ENCODE results near the gene SH3BP4. TPM values are rescaled to one million over a fixed set of nuclear protein-coding genes. Genes with fewer than 3 reads are reported as not detected.

The SH3BP4 gene
- polyA plus RNA-seq, 6 donors from 2014 or later = 0.85 to 2.6 (median 2.2) TPM

DNA sequence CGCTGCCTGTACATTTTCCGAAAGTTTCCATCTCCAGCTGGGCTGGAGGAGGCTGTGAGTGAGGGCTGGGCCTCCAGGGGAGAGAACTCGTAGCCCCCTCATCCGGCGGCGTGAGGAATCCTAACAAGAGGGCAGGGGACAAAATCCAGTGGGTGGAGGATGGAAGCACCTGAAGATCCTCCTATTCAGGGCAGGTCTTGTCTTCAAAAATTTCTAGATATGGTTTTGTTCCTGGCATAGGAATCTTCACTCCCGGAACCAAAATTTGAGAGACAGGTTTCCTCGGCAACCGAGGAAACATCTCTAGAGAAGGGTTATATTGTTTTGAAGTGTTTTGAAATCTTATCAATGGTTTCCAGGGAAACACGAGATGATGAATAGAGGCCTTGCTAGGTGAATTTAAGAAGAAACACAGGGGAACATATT is 136.7 kb downstream of the SH3BP4 start:
- Mint-ChIP-seq H3K36me3 (peaks cover 0 to 10% of the 10 kb centered on the region in 2 donors), H3K27ac (peak overlapping the region in 1 of 6 donors; percentile 63), H3K27me3 (peaks cover 23 to 68% (median 61%) of the 10 kb centered on the region in 3 donors), H3K4me3 (no peak overlapping the region), H3K4me1 (peaks cover 0 to 5% (median 0%) of the 10 kb centered on the region in 3 donors), H3K9me3 (peaks cover 0 to 9% (median 1%) of the 10 kb centered on the region in 7 donors)
- ATAC-seq (ENCODE audit: low read depth in 2 of 2) (no peak), DNase-seq (no peak)

DNA sequence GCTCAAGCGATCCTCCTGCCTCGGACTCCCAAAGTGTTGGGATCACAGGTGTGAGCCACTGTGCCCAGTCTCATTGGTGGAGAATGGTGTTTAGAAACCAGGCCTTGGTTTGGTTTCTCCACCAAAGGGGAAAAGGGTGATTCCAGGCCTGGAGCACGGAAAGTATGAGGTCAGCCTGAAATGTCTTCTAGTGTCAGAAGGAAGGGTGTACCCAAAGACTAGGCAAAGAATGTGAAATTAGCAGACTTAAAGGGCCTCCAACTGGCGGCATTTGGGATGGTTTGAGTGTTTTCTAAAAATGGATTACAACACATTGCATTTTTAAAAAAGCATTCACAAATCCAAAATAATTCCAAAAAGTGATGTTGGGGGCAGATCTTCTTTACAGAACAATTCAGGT is 139.6 kb downstream of the SH3BP4 start:
- H3K4me3 Mint-ChIP-seq = peak overlapping the region in 1 of 8 donors; percentile 54
- H3K27ac Mint-ChIP-seq = no peak overlapping the region
- DNase-seq (no peak), ATAC-seq (ENCODE audit: low read depth in 2 of 2) (no peak)
- peaks cover 0 to 2% (median 0%) of the 10 kb centered on the region in 3 donors for H3K4me1 Mint-ChIP-seq
- H3K36me3 Mint-ChIP-seq = no peaks in the 10 kb centered on the region
- peaks cover 26 to 56% (median 56%) of the 10 kb centered on the region in 3 donors for H3K27me3 Mint-ChIP-seq
- peaks cover 0 to 2% (median 0%) of the 10 kb centered on the region in 7 donors for H3K9me3 Mint-ChIP-seq

DNA sequence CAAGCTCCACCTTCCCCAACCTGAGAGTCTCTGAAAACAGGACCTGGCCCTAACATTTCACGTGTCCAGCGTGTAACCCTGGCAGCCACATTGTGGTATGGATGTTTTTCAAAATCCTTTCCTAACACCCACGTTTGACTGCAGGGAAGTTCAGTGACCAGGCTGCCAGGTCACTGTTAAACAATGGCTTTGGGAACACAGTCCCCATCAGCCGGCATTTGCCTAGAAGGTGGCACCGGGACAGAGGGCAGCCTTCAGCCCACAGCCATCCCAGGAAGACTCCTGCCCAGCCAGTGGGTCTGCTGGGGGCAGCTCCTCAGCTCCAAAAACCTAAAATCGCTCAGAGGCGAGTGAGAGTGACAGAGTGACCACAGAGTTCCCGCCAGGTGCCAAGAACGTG is 140.2 kb downstream of the SH3BP4 start:
- peaks cover 0 to 2% (median 0%) of the 10 kb centered on the region in 7 donors for H3K9me3 Mint-ChIP-seq
- H3K4me1 Mint-ChIP-seq = no peaks in the 10 kb centered on the region
- DNase-seq = no peak
- peaks cover 30 to 58% (median 56%) of the 10 kb centered on the region in 3 donors for H3K27me3 Mint-ChIP-seq
- no peak for ATAC-seq (ENCODE audit: low read depth in 2 of 2)
- H3K4me3 Mint-ChIP-seq = no peak overlapping the region
- no peaks in the 10 kb centered on the region for H3K36me3 Mint-ChIP-seq
- H3K27ac Mint-ChIP-seq = peak overlapping the region in 2 of 6 donors; percentile 5 to 67

DNA sequence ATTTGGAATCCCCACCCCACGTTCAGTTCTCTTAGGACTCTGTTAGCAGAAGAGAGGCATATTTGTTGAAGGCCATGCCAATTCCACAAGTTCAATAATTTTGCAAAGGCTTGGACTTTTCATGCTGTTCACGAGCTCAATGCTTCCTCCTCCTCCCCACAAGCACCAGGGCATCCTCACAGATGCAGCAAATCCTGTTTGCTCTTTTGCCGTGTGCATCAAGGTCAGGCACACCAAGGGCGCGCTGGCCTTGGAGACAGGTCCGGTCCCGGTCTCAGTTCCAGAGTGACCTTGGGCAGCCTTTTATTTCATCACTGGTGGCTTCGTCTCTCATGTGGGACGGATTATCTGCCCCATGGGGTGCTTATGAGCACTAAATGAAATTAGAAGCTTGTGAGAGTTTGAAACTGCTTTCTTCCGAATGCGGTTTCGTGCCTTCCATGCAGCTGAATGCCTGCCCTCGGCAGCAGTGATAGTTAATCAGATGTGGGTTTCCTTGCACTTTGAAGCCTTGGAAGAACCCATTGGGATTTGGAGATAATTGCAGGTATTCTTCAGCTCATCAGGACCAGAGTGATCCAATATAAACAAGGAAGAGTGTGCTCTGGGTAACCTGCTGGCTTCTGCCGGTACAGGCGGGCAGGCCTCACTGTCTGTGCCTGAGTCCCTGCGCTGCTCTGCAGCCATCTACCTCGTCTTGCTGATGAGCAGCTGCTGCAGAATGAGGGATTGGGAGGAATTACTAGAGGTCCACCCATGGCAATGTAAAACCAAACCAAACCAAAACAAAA is 140.8 kb downstream of the SH3BP4 start:
- H3K27me3 Mint-ChIP-seq = peaks cover 31 to 61% (median 54%) of the 10 kb centered on the region in 3 donors
- no peaks in the 10 kb centered on the region for H3K4me1 Mint-ChIP-seq
- DNase-seq (no peak), ATAC-seq (ENCODE audit: low read depth in 2 of 2) (no peak)
- H3K9me3 Mint-ChIP-seq = peaks cover 0 to 2% (median 0%) of the 10 kb centered on the region in 7 donors
- H3K27ac Mint-ChIP-seq = no peak overlapping the region
- no peaks in the 10 kb centered on the region for H3K36me3 Mint-ChIP-seq
- no peak overlapping the region for H3K4me3 Mint-ChIP-seq

DNA sequence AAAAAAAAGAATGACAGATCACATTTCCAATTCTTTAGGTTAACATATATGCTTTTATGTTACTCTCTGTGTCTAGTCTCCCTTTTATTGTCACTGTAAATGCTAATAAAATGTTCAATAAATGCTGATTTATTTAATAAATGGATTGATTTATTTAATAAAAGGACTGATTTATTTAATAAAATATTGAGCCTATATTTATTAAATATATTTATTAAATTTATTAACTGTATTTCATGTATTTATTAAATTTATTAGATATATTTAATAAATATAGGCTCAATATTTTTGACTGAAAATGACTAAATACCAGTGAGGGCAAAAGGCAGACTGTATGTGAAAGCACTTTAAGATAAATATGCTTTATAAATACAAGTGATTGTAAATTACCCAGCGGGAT is 142.6 kb downstream of the SH3BP4 start:
- no peak overlapping the region for H3K27ac Mint-ChIP-seq
- H3K36me3 Mint-ChIP-seq = no peaks in the 10 kb centered on the region
- no peak for ATAC-seq (ENCODE audit: low read depth in 2 of 2)
- no peak for DNase-seq
- no peak overlapping the region for H3K4me3 Mint-ChIP-seq
- peaks cover 26 to 49% (median 41%) of the 10 kb centered on the region in 3 donors for H3K27me3 Mint-ChIP-seq
- H3K9me3 Mint-ChIP-seq = peaks cover 0 to 2% (median 0%) of the 10 kb centered on the region in 7 donors
- H3K4me1 Mint-ChIP-seq = no peaks in the 10 kb centered on the region

DNA sequence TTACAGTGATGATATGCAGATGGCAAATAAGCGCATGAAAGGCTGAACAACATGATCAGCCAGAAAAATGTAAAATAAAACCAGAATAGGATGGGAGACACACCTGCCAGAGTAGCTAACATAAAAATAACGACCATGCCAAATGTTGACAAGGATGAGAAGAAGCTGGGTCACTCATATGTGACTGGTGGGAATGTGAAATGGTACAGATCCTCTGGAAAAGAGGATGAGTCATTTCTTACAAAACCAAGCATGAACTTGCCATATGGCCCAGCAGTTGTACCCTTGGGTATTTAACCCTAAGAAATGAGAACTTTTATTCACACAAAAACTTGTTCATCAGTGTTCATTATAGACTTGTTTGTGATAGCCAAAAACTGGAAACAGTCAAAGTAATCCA is 143.8 kb downstream of the SH3BP4 start:
- ATAC-seq (ENCODE audit: low read depth in 2 of 2) = no peak
- DNase-seq = no peak
- Mint-ChIP-seq H3K4me1 (no peaks in the 10 kb centered on the region), H3K4me3 (no peak overlapping the region), H3K9me3 (peaks cover 0 to 2% (median 0%) of the 10 kb centered on the region in 7 donors), H3K27me3 (peaks cover 22 to 39% (median 32%) of the 10 kb centered on the region in 3 donors), H3K27ac (no peak overlapping the region), H3K36me3 (no peaks in the 10 kb centered on the region)

DNA sequence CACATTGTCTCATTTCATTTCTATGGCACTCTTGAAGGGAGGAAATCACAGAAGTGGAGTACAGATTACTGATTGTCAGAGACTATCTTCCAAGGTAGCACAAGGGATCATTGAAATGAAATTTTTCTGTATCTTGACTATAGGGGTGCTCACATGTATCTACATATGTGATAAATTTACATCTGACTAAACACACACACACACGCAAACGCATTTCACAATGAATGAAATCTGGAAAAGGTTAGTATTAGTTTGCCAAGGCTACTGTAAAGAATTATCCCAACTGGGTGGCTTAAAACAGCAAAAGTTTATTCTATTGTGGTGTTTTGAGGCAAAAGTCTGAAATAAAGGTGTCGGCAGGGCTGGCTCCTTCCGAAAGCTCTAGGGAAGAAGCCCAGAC is 144.6 kb downstream of the SH3BP4 start:
- DNase-seq (no peak), ATAC-seq (ENCODE audit: low read depth in 2 of 2) (no peak)
- no peaks in the 10 kb centered on the region for H3K4me1 Mint-ChIP-seq
- H3K27me3 Mint-ChIP-seq = peaks cover 22 to 31% (median 23%) of the 10 kb centered on the region in 3 donors
- no peak overlapping the region for H3K4me3 Mint-ChIP-seq
- H3K36me3 Mint-ChIP-seq = no peaks in the 10 kb centered on the region
- H3K27ac Mint-ChIP-seq = no peak overlapping the region
- peaks cover 0 to 2% (median 0%) of the 10 kb centered on the region in 7 donors for H3K9me3 Mint-ChIP-seq

DNA sequence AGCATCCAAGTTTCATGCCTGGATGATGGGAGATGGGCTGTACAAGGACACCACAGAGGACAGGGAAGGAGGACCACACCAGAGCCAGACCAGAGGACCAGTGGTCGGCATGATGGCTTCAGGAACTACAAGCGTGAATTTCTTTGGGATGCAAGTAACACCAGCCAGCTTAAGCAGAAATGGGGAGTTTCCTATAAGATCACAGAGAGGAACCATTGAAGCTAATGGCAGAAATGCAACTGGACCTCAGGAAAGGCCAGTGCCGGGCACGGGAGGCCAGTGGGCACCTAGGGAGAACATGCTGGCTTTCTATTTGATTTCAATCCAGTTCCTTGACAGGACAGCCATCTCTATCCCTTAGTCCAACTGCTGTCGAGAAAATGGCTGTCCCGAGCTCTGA is 145.4 kb downstream of the SH3BP4 start:
- peaks cover 0 to 2% (median 0%) of the 10 kb centered on the region in 7 donors for H3K9me3 Mint-ChIP-seq
- no peak for DNase-seq
- no peaks in the 10 kb centered on the region for H3K4me1 Mint-ChIP-seq
- H3K27ac Mint-ChIP-seq = no peak overlapping the region
- no peak for ATAC-seq (ENCODE audit: low read depth in 2 of 2)
- H3K4me3 Mint-ChIP-seq = no peak overlapping the region
- peaks cover 22 to 31% (median 23%) of the 10 kb centered on the region in 3 donors for H3K27me3 Mint-ChIP-seq
- no peaks in the 10 kb centered on the region for H3K36me3 Mint-ChIP-seq

DNA sequence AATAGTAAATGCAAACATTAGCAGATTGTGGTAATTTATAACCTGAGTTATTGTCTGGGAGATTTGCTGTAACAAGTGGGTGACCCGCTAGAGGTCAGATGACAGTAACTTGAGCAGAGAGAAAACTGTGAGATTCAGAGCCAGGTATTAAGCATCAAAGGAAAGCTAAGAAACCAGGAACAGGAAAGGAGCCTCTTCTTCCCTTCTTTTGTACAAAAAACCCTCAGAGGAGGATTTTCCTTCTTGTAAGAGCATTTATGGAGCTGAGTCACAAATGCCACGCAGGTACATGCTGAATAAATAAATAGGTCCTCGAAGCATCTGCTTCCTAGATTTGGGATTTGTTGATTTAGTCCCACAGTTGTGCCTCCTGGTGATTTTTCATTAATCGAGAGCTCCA is 146.5 kb downstream of the SH3BP4 start:
- Mint-ChIP-seq H3K4me1 (no peaks in the 10 kb centered on the region), H3K36me3 (no peaks in the 10 kb centered on the region), H3K9me3 (peaks cover 0 to 2% (median 0%) of the 10 kb centered on the region in 7 donors), H3K27ac (no peak overlapping the region), H3K4me3 (no peak overlapping the region), H3K27me3 (peaks cover 25 to 32% (median 32%) of the 10 kb centered on the region in 3 donors)
- DNase-seq (no peak), ATAC-seq (ENCODE audit: low read depth in 2 of 2) (no peak)

DNA sequence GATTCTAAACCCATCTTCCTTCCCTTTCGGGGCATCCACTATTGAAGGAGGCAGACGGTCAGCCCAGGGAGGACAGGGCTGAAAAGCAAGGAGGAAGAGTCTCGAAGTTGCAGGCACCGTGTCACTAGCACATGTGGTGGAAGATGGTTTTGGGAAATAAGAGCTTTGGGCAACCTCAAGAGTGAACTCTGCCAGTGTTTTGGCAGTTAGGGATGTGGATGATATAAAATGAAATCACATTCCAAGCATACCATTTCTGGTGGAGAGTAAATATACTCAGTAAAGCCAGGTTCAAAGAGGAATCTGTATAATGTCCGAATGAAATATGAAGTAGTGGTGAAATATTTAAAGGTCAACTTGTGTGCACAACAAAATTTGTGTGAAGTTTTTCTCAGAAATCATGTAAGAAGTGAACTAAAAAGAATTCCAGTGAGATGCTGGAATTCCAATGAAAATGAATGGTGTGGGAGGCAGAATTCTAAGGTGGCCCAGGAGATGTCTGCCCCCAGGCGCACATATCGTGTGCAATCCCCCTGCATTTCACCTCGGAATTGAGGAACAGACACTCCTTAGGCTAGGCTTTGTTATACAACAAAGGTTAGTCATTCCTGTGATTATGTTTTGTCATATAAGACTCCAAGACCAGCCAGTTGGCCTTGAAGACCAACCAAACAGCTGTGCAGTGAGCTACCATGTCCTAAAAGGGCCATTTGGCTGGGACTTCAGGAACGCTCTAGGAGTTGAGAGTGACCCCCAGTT is 147.1 kb downstream of the SH3BP4 start:
- peaks cover 26 to 38% (median 32%) of the 10 kb centered on the region in 3 donors for H3K27me3 Mint-ChIP-seq
- peaks cover 0 to 2% (median 0%) of the 10 kb centered on the region in 7 donors for H3K9me3 Mint-ChIP-seq
- H3K4me1 Mint-ChIP-seq = no peaks in the 10 kb centered on the region
- DNase-seq (no peak), ATAC-seq (ENCODE audit: low read depth in 2 of 2) (no peak)
- no peaks in the 10 kb centered on the region for H3K36me3 Mint-ChIP-seq
- no peak overlapping the region for H3K27ac Mint-ChIP-seq
- H3K4me3 Mint-ChIP-seq = no peak overlapping the region

DNA sequence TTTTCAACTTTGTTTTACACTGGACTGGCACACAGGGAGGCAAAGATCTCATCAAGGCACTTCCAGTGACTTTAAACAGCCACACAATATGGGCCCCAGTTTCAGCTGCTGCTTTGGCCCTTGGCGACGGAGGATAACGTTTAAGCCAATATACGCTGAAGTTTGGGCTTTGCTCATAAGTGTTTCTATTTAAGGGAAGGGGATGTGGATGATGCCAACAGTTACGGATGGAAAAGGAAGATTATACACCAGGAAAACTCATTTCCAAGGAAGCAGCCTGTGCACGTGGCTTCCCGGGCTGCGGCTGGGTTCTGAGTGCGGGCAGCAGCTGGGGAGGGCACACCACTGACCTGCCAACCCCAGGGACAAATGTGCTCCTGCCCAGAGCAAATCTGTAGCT is 151.1 kb downstream of the SH3BP4 start:
- ATAC-seq (ENCODE audit: low read depth in 2 of 2) (no peak), DNase-seq (no peak)
- Mint-ChIP-seq H3K4me1 (no peaks in the 10 kb centered on the region), H3K27ac (no peak overlapping the region), H3K9me3 (no peaks in the 10 kb centered on the region), H3K27me3 (peaks cover 12 to 26% (median 23%) of the 10 kb centered on the region in 3 donors), H3K4me3 (no peak overlapping the region), H3K36me3 (no peaks in the 10 kb centered on the region)

Measured in naive B cell (primary cell).